ENCODE results near the gene AP5Z1.

GRCh38 chr7:4727914-4728705, 47.3 kb upstream of the AP5Z1 start:
- TF ChIP-seq, protein P1, sequence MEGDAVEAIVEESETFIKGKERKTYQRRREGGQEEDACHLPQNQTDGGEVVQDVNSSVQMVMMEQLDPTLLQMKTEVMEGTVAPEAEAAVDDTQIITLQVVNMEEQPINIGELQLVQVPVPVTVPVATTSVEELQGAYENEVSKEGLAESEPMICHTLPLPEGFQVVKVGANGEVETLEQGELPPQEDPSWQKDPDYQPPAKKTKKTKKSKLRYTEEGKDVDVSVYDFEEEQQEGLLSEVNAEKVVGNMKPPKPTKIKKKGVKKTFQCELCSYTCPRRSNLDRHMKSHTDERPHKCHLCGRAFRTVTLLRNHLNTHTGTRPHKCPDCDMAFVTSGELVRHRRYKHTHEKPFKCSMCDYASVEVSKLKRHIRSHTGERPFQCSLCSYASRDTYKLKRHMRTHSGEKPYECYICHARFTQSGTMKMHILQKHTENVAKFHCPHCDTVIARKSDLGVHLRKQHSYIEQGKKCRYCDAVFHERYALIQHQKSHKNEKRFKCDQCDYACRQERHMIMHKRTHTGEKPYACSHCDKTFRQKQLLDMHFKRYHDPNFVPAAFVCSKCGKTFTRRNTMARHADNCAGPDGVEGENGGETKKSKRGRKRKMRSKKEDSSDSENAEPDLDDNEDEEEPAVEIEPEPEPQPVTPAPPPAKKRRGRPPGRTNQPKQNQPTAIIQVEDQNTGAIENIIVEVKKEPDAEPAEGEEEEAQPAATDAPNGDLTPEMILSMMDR (IDR thresholded peaks at IDR 0.05), result no peak
- no peak for TF ChIP-seq POLR2A (IDR thresholded peaks at IDR 0.05)

Measured in uterus (tissue), 2 donors.